SK-N-SH treated with all-trans-retinoic acid at 6 μM for 48 hours (cell line): ENCODE results near the gene FXYD2.

Source experiments
- ATAC-seq: fragments of 200-7000 bp; cut with Tn5 transposase; 3 replicates; pipeline ENCODE4 v1.9.1; 2020; ENCODE audit warnings: mild to moderate bottlenecking, moderate library complexity
- ARNTL ChIP-seq: fragments of 450-650 bp; formaldehyde crosslinking; IDR thresholded peaks from 2 replicates; pipeline ENCODE4 v1.5.0; 2020; ENCODE audit warnings: low read depth, mild to moderate bottlenecking, moderate library complexity, borderline replicate concordance
- BACH2 ChIP-seq: fragments of 250-450 bp; sonication (Bioruptor Pico); IDR thresholded peaks from 2 replicates; pipeline ENCODE4 v1.9.0; 2021; ENCODE audit warnings: mild to moderate bottlenecking, borderline replicate concordance
- CREB5 ChIP-seq: fragments of 250-450 bp; sonication (Bioruptor Pico); IDR thresholded peaks from 2 replicates; pipeline ENCODE4 v1.5.1; 2020; ENCODE audit warnings: low read depth, mild to moderate bottlenecking, moderate library complexity
- POU6F1 ChIP-seq: fragments of 250-450 bp; sonication (Bioruptor Pico); IDR thresholded peaks from 2 replicates; pipeline ENCODE4 v1.8.0; 2021; ENCODE audit warnings: low read depth, mild to moderate bottlenecking, moderate library complexity, borderline replicate concordance
- PPARA ChIP-seq: fragments of 250-450 bp; sonication (Bioruptor Pico); IDR thresholded peaks from 2 replicates; pipeline ENCODE4 v1.5.0; 2020; ENCODE audit warnings: mild to moderate bottlenecking, borderline replicate concordance
- RARB ChIP-seq: fragments of 250-450 bp; sonication (Bioruptor Pico); IDR thresholded peaks from 2 replicates; pipeline ENCODE4 v1.8.0; 2021; ENCODE audit warnings: mild to moderate bottlenecking, moderate library complexity
- TCF4 ChIP-seq: fragments of 250-450 bp; sonication (Bioruptor Pico); IDR thresholded peaks from 2 replicates; pipeline ENCODE4 v1.8.0; 2021; ENCODE audit warnings: mild to moderate bottlenecking, moderate library complexity, borderline replicate concordance
- TOX ChIP-seq: fragments of 250-450 bp; sonication (Bioruptor Pico); IDR thresholded peaks from 2 replicates; pipeline ENCODE4 v1.8.0; 2021; ENCODE audit warnings: mild to moderate bottlenecking, moderate library complexity, borderline replicate concordance
- ZC3H10 ChIP-seq: fragments of 250-450 bp; sonication (Bioruptor Pico); IDR thresholded peaks from 2 replicates; pipeline ENCODE4 v1.5.1; 2021; ENCODE audit warnings: mild to moderate bottlenecking, moderate library complexity
- ZNF565 ChIP-seq: fragments of 450-650 bp; formaldehyde crosslinking; conservative IDR thresholded peaks from 2 replicates; pipeline ENCODE4 v1.5.0; 2020; ENCODE audit warnings: low read depth, mild to moderate bottlenecking, moderate library complexity
- ZNF70 ChIP-seq: fragments of 450-650 bp; formaldehyde crosslinking; IDR thresholded peaks from 2 replicates; pipeline ENCODE4 v1.5.0; 2020; ENCODE audit warnings: mild to moderate bottlenecking, moderate library complexity
- ZNF8 ChIP-seq: fragments of 450-650 bp; formaldehyde crosslinking; IDR thresholded peaks from 2 replicates; pipeline ENCODE4 v1.5.0; 2020; ENCODE audit warnings: mild to moderate bottlenecking, moderate library complexity
- TF ChIP-seq, protein P1 (sequence below): fragments of 250-450 bp; sonication (Bioruptor Pico); IDR thresholded peaks from 2 replicates; pipeline ENCODE4 v1.8.0; 2020; ENCODE audit warnings: mild to moderate bottlenecking, moderate library complexity, borderline replicate concordance
- TF ChIP-seq, protein P2 (sequence below): fragments of 250-450 bp; sonication (Bioruptor Pico); IDR thresholded peaks from 2 replicates; pipeline ENCODE4 v1.5.1; 2021; ENCODE audit warnings: mild to moderate bottlenecking, moderate library complexity

Gene FXYD2

DNA sequence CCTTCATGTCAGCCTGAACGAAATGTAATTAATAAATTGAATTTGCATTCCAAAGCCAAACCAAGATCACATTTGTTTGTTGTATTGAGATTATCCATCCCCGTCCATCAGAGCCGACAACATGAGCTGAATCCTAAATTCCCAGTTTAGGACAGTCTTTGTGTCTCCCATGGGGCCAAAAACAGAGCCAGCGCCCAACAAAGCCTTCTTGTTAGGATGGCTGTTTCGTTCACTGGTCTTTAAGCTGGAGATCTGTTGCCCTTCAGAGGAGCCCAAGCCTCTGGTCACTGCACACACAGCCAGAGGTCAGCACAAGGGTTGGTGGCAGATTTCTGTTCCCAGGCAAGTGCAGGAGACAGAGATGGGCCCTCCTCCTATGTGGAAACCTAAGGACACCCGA, 53.3 kb downstream of the FXYD2 start (continued):
- TF ChIP-seq, protein P1, sequence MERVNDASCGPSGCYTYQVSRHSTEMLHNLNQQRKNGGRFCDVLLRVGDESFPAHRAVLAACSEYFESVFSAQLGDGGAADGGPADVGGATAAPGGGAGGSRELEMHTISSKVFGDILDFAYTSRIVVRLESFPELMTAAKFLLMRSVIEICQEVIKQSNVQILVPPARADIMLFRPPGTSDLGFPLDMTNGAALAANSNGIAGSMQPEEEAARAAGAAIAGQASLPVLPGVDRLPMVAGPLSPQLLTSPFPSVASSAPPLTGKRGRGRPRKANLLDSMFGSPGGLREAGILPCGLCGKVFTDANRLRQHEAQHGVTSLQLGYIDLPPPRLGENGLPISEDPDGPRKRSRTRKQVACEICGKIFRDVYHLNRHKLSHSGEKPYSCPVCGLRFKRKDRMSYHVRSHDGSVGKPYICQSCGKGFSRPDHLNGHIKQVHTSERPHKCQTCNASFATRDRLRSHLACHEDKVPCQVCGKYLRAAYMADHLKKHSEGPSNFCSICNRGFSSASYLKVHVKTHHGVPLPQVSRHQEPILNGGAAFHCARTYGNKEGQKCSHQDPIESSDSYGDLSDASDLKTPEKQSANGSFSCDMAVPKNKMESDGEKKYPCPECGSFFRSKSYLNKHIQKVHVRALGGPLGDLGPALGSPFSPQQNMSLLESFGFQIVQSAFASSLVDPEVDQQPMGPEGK: no peak
- TF ChIP-seq BACH2 (CRISPR knock-in tag) (no peak), TCF4 (no peak), ARNTL (no peak)
- TF ChIP-seq, all 23 proteins: peak for 0

DNA sequence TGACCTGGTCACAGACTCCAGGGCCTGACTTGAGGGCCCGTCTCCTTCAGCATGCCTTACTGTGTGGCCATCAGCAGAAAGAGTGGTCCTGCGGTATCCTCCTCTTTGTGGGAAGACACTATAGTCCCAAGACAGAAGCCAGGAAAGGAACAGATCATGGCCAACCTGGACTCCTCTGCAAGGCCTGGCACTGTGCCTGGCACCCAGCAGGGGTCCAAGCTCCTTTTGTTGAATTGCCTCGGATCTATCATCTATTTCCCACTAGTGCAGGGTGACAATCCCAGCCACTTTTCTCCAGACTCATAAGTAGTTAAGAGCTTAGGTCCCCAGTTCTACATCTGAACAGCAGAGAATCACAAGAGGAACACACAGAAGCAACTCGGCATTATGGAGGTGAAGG, 54.5 kb downstream of the FXYD2 start:
- ATAC-seq: no peak
- TF ChIP-seq ZNF565 (CRISPR knock-in tag) (no peak), CREB5 (no peak), ZNF8 (CRISPR knock-in tag) (no peak), ZC3H10 (CRISPR knock-in tag) (no peak), TCF4 (no peak), POU6F1 (no peak), RARB (no peak), PPARA (CRISPR knock-in tag) (no peak), TOX (no peak), ZNF70 (CRISPR knock-in tag) (no peak)
- TF ChIP-seq, protein P2, sequence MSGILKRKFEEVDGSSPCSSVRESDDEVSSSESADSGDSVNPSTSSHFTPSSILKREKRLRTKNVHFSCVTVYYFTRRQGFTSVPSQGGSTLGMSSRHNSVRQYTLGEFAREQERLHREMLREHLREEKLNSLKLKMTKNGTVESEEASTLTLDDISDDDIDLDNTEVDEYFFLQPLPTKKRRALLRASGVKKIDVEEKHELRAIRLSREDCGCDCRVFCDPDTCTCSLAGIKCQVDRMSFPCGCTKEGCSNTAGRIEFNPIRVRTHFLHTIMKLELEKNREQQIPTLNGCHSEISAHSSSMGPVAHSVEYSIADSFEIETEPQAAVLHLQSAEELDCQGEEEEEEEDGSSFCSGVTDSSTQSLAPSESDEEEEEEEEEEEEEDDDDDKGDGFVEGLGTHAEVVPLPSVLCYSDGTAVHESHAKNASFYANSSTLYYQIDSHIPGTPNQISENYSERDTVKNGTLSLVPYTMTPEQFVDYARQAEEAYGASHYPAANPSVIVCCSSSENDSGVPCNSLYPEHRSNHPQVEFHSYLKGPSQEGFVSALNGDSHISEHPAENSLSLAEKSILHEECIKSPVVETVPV (CRISPR knock-in tag): no peak
- TF ChIP-seq, protein P1: no peak
